ENCODE data around the gene PRPS2.

The PRPS2 gene

DNA sequence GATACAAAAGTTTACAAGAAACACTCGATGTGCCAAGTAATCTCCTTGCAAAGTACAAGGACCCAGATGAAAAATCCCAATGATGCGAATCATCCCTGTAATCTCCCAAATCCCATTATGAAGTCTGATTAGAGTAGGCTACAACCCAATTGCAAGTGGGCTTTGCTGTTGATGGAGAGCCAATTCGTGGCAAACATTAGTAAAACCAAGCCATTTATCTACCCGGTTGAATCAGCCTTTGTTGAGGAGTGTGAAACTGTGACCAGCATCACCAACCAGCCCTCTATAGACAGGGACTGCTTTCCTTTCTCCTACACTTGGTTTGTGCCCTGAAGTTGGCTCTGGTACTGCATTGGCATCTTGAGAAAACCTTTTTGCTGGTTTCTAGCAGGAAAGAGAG, 1.2 kb upstream of the PRPS2 start:
- in situ Hi-C loops (cut with HindIII; ENCODE audit: low sequenced_read_pairs) = no loop called here
- H3K4me3 ChIP-seq (ENCODE audit: low read depth, low read length) = no peak overlapping the region
- TF ChIP-seq, protein P1, sequence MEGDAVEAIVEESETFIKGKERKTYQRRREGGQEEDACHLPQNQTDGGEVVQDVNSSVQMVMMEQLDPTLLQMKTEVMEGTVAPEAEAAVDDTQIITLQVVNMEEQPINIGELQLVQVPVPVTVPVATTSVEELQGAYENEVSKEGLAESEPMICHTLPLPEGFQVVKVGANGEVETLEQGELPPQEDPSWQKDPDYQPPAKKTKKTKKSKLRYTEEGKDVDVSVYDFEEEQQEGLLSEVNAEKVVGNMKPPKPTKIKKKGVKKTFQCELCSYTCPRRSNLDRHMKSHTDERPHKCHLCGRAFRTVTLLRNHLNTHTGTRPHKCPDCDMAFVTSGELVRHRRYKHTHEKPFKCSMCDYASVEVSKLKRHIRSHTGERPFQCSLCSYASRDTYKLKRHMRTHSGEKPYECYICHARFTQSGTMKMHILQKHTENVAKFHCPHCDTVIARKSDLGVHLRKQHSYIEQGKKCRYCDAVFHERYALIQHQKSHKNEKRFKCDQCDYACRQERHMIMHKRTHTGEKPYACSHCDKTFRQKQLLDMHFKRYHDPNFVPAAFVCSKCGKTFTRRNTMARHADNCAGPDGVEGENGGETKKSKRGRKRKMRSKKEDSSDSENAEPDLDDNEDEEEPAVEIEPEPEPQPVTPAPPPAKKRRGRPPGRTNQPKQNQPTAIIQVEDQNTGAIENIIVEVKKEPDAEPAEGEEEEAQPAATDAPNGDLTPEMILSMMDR (IDR thresholded peaks at IDR 0.05; ENCODE audit: low read depth, low read length) = no peak
- no peak for DNase-seq (ENCODE audit: low read depth, low spot score)

DNA sequence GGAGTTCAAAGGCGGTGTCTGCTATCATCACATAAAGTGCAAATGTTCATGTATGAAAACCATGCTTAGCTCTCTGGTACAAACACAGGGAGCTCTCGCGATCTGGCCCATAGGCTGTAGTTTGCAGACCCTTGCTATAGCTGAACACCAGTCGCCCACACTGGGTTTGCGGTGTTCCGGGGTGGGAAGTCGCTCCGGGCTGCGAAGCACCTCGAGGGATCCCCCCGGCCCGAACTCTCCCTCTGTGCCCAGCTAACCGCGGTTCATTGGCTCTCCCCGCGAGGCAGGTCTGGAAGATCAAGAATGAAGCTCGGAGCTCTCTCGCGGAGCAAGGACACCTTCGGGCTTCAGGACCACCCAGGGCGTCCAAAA, 341 bp upstream of the PRPS2 start:
- peak overlapping the region; percentile 57 for H3K4me3 ChIP-seq (ENCODE audit: low read depth, low read length)
- in situ Hi-C loops (cut with HindIII; ENCODE audit: low sequenced_read_pairs) = no loop called here
- TF ChIP-seq, protein P1 (IDR thresholded peaks at IDR 0.05; ENCODE audit: low read depth, low read length) = no peak
- DNase-seq (ENCODE audit: low read depth, low spot score) = no peak

DNA sequence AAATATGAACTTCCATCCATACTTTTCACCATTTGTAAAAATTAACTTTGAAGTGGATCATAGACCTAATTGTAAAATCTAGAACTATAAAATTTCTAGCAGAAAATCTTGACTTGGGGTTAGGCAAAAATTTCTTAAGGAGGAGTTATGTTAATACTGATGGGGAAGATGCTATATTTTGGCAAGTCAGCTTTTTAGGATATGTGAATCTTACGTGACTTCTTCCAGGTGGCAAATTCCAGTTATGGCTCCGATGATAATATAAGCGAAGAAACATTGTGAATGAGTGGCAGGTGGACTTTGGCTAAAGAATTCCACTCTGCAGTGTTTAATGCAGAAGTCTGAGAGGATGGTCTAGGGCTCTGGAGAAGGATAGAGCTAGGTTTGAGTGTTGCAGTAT, 1.5 kb downstream of the PRPS2 start:
- no peak for DNase-seq (ENCODE audit: low read depth, low spot score)
- in situ Hi-C loops (cut with HindIII; ENCODE audit: low sequenced_read_pairs) = no loop called here
- H3K4me3 ChIP-seq (ENCODE audit: low read depth, low read length) = no peak overlapping the region
- TF ChIP-seq, protein P1 (IDR thresholded peaks at IDR 0.05; ENCODE audit: low read depth, low read length) = no peak

DNA sequence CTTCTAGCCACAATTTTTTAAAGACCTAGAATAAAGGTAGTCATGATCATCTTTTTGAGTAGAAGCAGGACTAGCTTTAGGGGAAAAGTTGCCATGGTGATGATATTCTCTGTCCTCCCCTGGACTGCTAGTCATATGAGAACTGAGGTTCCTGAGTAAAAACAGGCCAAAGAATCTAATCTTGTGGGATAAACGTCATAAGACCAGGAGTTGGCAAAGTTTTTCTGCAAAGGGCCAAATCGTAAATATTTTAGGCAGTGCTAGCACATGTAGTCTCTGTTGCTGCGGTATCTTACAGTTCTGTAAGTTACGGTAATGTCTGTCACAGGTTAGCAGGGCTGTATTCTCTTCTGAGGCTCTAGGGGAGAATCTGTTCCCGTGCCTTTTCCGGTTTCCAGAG, 3.4 kb downstream of the PRPS2 start:
- H3K4me3 ChIP-seq (ENCODE audit: low read depth, low read length) = no peak overlapping the region
- TF ChIP-seq, protein P1 (IDR thresholded peaks at IDR 0.05; ENCODE audit: low read depth, low read length) = no peak
- DNase-seq (ENCODE audit: low read depth, low spot score) = no peak
- in situ Hi-C loops (cut with HindIII; ENCODE audit: low sequenced_read_pairs) = no loop called here

DNA sequence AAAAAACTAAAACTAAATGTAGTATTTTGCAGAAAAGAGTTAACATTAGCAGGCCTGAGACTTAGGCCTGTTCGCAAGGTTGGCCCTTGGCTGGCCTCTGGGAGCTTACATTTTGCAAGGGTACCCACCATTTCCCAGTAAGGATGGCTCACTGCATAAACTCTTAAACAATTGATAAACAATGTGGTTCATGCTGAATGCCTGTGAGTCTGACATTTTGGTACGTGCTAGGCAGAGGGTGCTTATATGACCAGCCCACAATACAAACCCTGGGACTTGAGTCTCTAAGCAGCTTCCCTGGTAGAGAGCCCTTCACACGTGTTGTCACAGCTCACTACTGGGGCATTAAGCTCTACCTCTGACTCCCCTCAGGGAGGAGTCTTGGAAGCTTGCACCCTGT, 7.4 kb downstream of the PRPS2 start:
- TF ChIP-seq, protein P1 (IDR thresholded peaks at IDR 0.05; ENCODE audit: low read depth, low read length) = no peak
- no peak for DNase-seq (ENCODE audit: low read depth, low spot score)
- in situ Hi-C loops (cut with HindIII; ENCODE audit: low sequenced_read_pairs) = no loop called here
- H3K4me3 ChIP-seq (ENCODE audit: low read depth, low read length) = no peak overlapping the region

DNA sequence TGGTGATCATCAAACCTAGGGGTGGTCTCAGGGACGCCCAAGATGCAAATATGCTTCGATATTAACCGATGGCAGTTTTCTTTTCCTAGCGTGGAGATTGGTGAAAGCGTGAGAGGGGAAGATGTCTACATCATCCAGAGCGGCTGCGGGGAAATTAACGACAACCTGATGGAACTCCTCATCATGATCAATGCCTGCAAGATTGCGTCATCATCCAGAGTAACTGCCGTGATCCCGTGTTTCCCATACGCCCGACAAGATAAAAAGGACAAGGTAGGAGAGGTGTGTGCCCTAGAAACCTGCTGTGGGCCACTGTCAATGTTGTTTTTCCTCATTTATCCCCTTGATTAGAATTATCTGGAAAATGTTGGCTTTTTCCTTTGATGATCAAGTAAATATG, 7.9 kb downstream of the PRPS2 start:
- TF ChIP-seq, protein P1 (IDR thresholded peaks at IDR 0.05; ENCODE audit: low read depth, low read length) = no peak
- H3K4me3 ChIP-seq (ENCODE audit: low read depth, low read length) = no peak overlapping the region
- in situ Hi-C loops (cut with HindIII; ENCODE audit: low sequenced_read_pairs) = no loop called here

DNA sequence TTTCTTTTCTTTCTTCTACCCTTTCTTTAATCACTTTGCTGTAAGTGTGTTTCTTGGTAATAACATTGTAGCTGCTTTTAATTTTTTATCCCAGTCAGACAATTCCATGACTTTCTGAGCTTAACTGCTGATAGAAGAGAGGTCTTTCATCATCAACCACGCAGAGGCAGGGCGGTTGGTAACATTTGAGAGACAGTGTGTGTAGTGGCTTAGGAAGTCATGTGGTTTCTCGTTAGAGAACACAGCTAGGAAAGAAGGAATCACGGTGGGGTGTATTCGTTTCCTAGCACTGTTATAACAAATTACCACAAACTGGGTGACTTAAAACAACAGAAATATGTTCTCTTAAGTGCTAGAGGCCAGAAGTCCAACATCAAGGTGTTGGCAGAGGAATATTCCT, 11.5 kb downstream of the PRPS2 start:
- in situ Hi-C loops (cut with HindIII; ENCODE audit: low sequenced_read_pairs) = no loop called here
- TF ChIP-seq, protein P1 (IDR thresholded peaks at IDR 0.05; ENCODE audit: low read depth, low read length) = no peak
- H3K4me3 ChIP-seq (ENCODE audit: low read depth, low read length) = no peak overlapping the region
- peak; percentile 1 for DNase-seq (ENCODE audit: low read depth, low spot score)

More for the DNA sequence above, 7.9 kb downstream of the PRPS2 start:
- DNase-seq (ENCODE audit: low read depth, low spot score) = no peak

Measured in astrocyte of the spinal cord (primary cell).